Measurements from ENCODE around the gene ADGRE2.

GRCh38 chr19:14718522-14719116 lies 59.7 kb downstream of the ADGRE2 start:
- TF ChIP-seq POLR2A (IDR thresholded peaks at IDR 0.05): no peak
- no peak for TF ChIP-seq CTCF (IDR thresholded peaks at IDR 0.05)
